Superior temporal gyrus (tissue), 1 donor: ENCODE results near the gene TTBK2.
A peak's percentile ranks its signal among the peaks of the same experiment; 100 is the strongest.
"Not testable (repeated sequence)": the region's sequence is repeated elsewhere in the genome, so short reads cannot be mapped to it uniquely, and the experiment has no call there.

Source experiments
- DNase-seq: peaks from one replicate; pipeline ENCODE4 v3.0.0-alpha.2; 2016; ENCODE audit errors: extremely low spot score

Gene TTBK2

GRCh38 chr15:42761813-42762212 lies 158.8 kb downstream of the TTBK2 start:
- DNase-seq, result not testable (repeated sequence)

- DNase-seq, result no peak
Observed at GRCh38 chr15:42760759-42761158, 159.8 kb downstream of the TTBK2 start.

- no peak for DNase-seq
Observed at GRCh38 chr15:42759093-42759492, 161.5 kb downstream of the TTBK2 start.

- no peak for DNase-seq
Observed at GRCh38 chr15:42750306-42750705, 170.3 kb downstream of the TTBK2 start.

GRCh38 chr15:42749266-42749665 lies 171.3 kb downstream of the TTBK2 start:
- no peak for DNase-seq

GRCh38 chr15:42744195-42744594 lies 176.4 kb downstream of the TTBK2 start:
- DNase-seq, result no peak

GRCh38 chr15:42742149-42742548 lies 178.4 kb downstream of the TTBK2 start:
- no peak for DNase-seq

GRCh38 chr15:42741710-42742109 lies 178.9 kb downstream of the TTBK2 start:
- no peak for DNase-seq

GRCh38 chr15:42737529-42738328 lies 182.8 kb downstream of the TTBK2 start:
- no peak for DNase-seq

- peak; percentile 79 for DNase-seq
Observed at GRCh38 chr15:42736793-42737528, 183.6 kb downstream of the TTBK2 start, which contains the start of gene CDAN1. TSS of gene CDAN1 (minus strand) at chr15:42737128. CDS start at chr15:42737102, 26 bp downstream.

- DNase-seq, result no peak
Observed at GRCh38 chr15:42736178-42736792, 184.3 kb downstream of the TTBK2 start.

- no peak for DNase-seq
Observed at GRCh38 chr15:42735382-42736165, 185.0 kb downstream of the TTBK2 start.

GRCh38 chr15:42734076-42734672 lies 186.4 kb downstream of the TTBK2 start:
- no peak for DNase-seq

GRCh38 chr15:42733027-42733426 lies 187.6 kb downstream of the TTBK2 start:
- DNase-seq, result no peak

- no peak for DNase-seq
Observed at GRCh38 chr15:42732095-42732827, 188.3 kb downstream of the TTBK2 start.

- no peak for DNase-seq
Observed at GRCh38 chr15:42731461-42731860, 189.1 kb downstream of the TTBK2 start.

GRCh38 chr15:42730536-42730935 lies 190.0 kb downstream of the TTBK2 start:
- DNase-seq, result no peak

- DNase-seq, result no peak
Observed at GRCh38 chr15:42730135-42730534, 190.4 kb downstream of the TTBK2 start.

GRCh38 chr15:42729409-42729808 lies 191.2 kb downstream of the TTBK2 start:
- DNase-seq, result no peak

GRCh38 chr15:42728972-42729371 lies 191.6 kb downstream of the TTBK2 start:
- no peak for DNase-seq

- peak; percentile 41 for DNase-seq
Observed at GRCh38 chr15:42728560-42728959, 192.0 kb downstream of the TTBK2 start.
